ENCODE measurements around the gene MOSMO.

MOSMO gene

DNA sequence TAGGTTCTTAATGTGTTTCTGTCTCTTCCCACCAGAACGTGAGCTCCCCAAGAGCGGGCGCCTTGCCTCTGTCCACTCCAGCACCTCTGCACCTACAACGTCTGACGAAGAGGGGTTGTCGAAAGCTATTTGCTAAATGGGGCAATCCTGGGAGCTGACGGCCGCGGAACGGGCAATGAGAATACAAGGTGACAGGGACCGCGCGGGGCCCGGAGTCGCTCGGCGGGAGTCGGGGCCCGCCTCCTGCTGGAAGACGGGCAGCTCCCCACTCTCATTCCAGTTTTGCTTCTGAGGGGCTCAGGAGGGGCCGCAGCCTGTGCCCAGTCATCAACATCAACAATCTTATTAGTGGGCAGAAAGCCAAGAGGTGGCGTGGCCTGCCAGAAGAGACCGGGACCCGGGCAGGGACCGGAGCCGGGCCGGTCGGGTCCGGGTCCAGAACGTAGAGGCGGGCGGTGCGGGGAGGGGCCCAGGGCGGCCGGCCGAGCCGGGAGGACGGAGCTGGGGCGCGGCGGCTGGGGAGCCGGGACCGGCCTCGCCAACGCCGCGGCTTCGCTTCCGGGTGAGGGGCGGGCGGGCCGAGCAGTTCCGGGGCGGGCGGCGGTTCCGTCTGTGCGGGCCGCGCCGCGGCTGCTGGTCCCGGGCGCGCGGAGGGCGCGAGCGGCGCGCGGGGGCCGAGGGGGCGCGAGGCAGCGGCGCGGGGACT is at the start of gene MOSMO:
Gene MOSMO (plus strand): TSS at position 603 of the 706 bp plus-strand sequence. CDS start 191 bp downstream, outside the sequence.
- in situ Hi-C loops (cut with MboI; ENCODE audit: low pct_unique_long_range_greater_than_20kb, low sequenced_read_pairs) = no loop called here
- DNase-seq = peak; percentile 63

DNA sequence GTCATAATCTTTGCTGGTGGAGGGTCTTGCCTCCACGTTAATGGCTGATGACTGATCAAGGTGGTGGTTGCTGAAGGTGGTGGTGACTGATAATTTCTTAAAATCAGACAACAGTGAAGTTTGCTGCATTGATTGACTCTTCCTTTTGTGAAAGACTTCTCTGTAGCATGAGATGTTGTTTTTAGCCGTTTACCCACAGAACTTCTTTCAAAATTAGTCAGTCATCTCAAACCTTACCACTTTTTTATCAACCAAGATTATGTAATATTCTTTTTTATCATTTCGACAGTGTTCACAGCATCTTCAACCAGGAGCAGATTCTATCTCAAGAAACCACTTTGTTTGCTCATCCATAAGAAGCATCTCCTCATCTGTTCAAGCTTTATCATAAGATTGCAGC is 48.9 kb upstream of the MOSMO start:
- no peak for DNase-seq
- in situ Hi-C loops (cut with MboI; ENCODE audit: low pct_unique_long_range_greater_than_20kb, low sequenced_read_pairs) = no loop called here

DNA sequence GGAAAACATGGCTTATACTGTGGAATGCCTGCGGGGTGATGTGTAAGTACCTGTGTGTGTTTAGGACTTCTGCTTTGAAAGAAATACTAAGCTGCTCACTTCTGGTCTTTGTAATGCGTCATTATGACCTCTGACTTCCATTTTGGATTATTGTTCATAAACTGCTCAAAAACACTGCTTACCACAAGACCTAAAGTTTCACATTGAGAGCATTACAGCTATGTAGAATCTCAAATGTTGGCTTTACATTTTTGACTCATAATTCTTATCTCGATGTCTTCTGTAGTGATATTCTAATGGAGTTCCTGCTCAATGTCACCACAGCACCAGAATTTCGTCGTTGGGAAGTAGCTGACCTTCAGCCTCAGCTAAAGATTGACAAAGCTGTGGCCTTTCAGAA is 45.4 kb upstream of the MOSMO start:
- no peak for DNase-seq
- in situ Hi-C loops (cut with MboI; ENCODE audit: low pct_unique_long_range_greater_than_20kb, low sequenced_read_pairs) = no loop called here

DNA sequence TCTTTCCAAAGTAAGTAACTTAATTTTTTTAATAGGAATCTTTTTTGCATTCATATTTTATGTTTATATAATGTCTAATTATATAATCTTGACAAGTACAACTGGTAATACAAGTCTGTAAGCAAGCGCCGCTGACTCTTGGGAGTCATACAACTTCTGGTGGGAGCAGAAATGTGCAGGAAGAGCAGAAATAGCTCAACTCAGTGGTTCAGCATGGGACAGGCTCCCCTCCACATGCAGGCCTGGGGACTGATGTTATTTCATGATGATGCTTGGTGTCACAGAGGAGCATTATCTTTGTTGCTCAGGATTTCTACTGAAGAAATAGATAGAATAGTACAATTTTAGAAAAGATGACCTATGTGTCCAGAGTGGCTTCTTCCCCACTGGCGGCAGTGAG is 44.0 kb upstream of the MOSMO start:
- DNase-seq = no peak
- in situ Hi-C loops (cut with MboI; ENCODE audit: low pct_unique_long_range_greater_than_20kb, low sequenced_read_pairs) = no loop called here

DNA sequence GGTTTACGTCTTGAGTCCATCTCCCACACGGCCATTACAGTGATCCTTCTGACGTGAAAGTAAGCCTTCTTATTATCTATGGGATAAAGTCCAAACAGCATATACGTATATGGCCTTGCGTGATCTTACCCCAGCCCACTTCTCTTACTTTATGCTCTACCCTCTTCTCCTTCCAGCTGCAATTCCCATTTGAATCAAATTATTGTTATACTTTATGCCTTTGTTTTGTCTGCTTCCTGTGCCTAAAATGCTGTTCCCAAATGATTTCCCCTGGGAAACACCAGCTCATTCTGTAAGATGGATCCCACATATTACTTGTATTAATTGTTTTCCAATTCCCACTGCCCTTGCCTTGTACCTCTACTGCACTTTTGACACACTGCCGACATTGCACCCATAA is 43.6 kb upstream of the MOSMO start:
- no peak for DNase-seq
- in situ Hi-C loops (cut with MboI; ENCODE audit: low pct_unique_long_range_greater_than_20kb, low sequenced_read_pairs) = no loop called here

DNA sequence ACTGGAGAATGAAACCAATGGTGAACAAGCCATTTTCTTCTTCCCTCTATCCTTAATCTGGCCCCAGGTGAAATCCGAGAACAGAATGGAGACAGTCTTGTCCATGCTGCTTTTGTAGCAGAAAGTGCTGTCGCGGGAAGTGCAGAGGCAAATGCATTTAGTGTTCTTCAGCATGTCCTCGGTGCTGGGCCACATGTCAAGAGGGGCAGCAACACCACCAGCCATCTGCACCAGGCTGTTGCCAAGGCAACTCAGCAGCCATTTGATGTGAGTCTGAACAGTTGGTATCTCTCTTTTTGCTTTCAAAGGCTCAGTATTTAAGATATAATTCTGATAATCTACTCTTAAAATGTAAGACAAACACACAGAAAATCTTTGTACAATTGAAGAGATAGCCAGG is 36.1 kb upstream of the MOSMO start:
- DNase-seq = no peak
- in situ Hi-C loops (cut with MboI; ENCODE audit: low pct_unique_long_range_greater_than_20kb, low sequenced_read_pairs) = no loop called here

DNA sequence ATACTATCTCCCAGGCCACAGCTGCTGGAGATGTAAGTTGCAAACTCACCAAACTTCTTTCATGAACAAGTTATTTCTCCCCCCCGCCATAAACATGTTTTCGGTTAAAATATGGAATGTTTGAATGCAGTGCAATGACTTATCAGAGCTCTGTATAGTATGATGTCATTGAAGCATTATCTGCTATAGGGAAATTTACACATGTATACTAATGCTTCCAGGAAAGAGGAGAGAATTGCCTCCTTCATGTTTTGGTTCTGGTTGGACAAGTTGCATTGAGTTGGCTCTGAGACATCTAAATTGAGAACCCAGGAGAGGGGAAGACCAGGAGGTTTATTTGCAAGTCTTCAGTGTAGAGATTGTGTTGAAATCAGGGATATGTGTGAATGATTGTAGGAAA is 34.0 kb upstream of the MOSMO start:
- no peak for DNase-seq
- in situ Hi-C loops (cut with MboI; ENCODE audit: low pct_unique_long_range_greater_than_20kb, low sequenced_read_pairs) = no loop called here

DNA sequence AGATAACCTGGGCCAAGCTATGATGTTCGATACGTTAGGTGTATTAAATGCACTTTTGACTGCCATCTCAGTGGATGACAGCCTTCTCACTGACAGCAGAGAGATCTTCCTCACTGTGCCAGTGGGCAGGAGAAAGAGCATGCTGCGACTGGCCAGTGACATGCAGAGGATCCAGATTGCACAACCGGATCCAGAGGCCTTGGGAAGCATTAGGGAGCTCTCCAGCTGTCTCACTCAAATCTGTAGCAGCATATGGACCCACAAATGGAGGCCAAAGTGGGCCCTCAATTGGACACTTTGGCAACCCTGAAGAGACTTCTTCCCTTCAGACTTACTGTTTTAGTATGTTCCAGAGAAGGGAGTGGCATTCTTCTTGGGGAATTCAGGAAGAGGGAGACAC is 27.9 kb upstream of the MOSMO start:
- no peak for DNase-seq
- in situ Hi-C loops (cut with MboI; ENCODE audit: low pct_unique_long_range_greater_than_20kb, low sequenced_read_pairs) = loop anchor here (25.0 kb wide), 1 partner anchor 207 kb away; no protein-coding TSS in a partner anchor

DNA sequence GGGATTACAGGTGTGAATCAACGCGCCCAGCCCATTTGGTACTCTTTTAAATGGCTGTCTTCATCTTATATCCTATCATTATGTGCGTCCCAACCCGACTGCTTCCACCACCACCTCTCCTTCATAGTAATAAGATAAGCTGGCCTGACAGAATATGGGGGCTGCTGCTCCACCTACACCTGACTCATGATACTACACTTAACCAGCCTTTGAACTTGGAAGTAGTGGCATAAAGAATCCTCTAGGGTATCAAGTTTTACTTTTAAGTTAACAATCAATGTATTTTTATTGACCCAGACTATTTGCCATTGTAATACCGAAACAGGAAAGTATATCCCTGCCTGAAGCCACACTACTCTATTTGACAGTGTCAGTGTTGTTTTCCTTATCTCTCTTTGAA is 25.8 kb upstream of the MOSMO start:
- in situ Hi-C loops (cut with MboI; ENCODE audit: low pct_unique_long_range_greater_than_20kb, low sequenced_read_pairs) = loop anchor here (25.0 kb wide), 1 partner anchor 205 kb away; no protein-coding TSS in a partner anchor

DNA sequence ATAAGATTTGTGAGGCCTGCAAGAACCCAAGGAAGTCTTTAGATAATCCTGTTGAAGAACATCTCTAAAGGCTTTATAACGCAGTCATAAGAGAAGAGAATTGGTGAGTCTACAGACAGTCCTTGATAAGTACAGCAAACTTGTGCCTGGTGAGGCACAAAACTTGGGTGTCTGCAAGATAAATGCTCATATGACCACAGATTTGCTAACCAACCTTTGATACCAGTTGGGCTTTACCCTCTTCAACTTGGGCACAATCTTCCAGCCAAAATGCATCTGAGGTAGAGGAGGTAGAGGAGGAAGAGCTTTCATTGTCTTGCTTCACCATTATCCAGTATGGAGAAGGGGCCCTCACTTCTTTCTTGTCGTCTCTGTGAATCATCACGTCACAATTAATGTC is 23.8 kb upstream of the MOSMO start:
- in situ Hi-C loops (cut with MboI; ENCODE audit: low pct_unique_long_range_greater_than_20kb, low sequenced_read_pairs) = loop anchor here (25.0 kb wide), 1 partner anchor 203 kb away; no protein-coding TSS in a partner anchor
- no peak for DNase-seq

More for the DNA sequence above, 25.8 kb upstream of the MOSMO start:
- DNase-seq = no peak

DNA sequence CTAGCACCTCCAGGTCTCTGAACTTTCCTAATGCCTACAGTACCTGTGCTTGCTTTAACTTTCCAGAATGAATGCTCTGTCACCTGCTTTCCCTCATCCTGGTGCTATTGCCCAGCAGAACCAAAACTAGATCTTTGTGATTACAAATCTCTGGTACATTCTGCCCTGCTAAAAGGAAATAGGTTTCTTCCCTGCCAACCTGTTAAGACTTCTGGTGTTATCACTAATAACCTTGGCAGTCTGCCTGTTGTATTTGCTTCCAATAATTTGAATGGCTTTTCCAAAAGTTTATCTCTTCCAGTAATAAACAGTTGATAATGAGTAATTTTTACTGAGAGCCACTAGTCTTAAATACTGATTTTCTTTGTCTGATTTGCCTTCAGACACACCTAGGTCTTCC is 22.4 kb upstream of the MOSMO start:
- in situ Hi-C loops (cut with MboI; ENCODE audit: low pct_unique_long_range_greater_than_20kb, low sequenced_read_pairs) = loop anchor here (25.0 kb wide), 1 partner anchor 202 kb away; no protein-coding TSS in a partner anchor
- no peak for DNase-seq

DNA sequence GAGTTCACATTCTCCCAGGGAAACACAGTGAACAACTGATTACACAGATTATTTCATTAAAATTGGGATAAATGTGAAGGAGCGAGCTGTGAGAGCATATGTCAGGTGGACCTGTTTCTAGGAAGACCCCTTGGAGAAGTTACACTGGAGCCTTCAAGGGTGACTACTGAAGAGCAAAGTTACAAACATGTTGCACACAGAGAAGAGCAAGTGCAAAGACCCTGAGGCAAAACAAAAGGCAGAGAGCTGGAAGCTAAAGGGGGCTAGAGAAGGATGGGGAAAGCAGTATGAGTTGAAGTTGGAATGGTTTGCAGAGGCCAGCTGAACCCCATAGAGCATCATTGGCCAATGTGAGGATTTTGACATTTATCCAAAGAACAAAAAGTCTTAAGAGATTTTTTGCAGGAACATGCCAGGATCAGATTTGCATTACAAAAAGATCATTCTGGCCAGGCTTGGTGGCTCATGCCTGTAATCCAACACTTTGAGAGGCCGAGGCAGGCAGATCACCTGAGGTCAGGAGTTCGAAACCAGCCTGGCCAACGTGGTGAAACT is 21.1 kb upstream of the MOSMO start:
- in situ Hi-C loops (cut with MboI; ENCODE audit: low pct_unique_long_range_greater_than_20kb, low sequenced_read_pairs) = loop anchor here (25.0 kb wide), 1 partner anchor 201 kb away; no protein-coding TSS in a partner anchor
- no peak for DNase-seq

DNA sequence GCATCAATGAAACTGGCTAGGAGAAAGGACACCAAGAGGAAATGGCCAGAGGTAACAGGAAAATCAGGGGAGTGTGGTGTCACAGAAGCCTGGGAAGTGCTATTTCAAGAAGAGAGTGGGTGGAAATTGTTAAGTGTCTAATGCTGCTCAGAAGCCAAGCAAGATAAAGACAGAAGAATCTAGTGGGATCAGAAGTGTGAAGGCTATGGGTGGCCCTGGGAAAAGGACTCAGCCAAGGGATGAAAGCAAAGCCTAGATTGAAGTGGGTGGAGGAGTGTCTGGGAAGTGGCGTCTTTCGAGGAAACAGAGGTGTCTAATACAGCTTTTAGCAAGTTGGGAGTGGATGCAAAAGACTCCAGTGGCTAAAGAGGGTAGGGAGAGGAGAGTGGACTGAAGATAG is 20.4 kb upstream of the MOSMO start:
- DNase-seq = no peak
- in situ Hi-C loops (cut with MboI; ENCODE audit: low pct_unique_long_range_greater_than_20kb, low sequenced_read_pairs) = loop anchor here (25.0 kb wide), 1 partner anchor 200 kb away; no protein-coding TSS in a partner anchor

DNA sequence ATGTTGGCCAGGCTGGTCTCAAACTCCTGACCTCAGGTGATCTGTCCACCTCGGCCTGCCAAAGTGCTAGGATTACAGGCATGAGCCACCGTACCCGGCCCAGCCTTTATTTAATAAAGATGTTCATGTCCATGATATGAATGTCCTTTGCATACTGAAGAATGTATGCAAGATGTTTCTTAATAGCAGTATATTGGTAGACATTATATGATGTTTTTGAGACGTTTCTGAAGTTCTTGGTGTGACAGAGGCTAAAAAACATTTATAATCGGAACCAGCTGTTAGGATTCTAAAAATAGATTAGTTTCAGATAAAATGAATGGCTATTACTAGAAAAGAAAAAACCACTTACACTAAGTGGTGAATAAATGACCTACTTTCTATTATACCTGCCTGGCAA is 18.8 kb upstream of the MOSMO start:
- in situ Hi-C loops (cut with MboI; ENCODE audit: low pct_unique_long_range_greater_than_20kb, low sequenced_read_pairs) = loop anchor here (25.0 kb wide), 1 partner anchor 198 kb away; no protein-coding TSS in a partner anchor
- no peak for DNase-seq

DNA sequence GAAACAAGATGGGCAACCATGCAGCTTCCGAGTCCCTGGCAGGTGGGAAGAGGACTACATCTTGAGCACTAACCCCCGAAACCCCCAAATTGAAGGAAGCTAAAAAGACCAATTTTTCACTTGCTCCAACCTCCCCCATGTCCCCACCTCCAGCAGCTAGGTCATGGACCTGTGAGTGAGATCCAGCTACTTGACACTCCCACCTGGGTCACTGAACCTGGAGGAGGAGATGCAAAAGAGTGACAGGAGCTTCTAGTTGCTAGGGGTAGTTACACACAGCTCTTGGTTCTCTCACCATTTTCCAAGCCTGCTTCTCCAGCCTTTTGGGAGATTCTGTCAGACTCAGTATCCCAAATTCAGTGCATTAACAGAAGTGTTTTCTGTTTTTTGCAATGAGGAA is 18.2 kb upstream of the MOSMO start:
- in situ Hi-C loops (cut with MboI; ENCODE audit: low pct_unique_long_range_greater_than_20kb, low sequenced_read_pairs) = loop anchor here (25.0 kb wide), 1 partner anchor 198 kb away; no protein-coding TSS in a partner anchor
- no peak for DNase-seq

DNA sequence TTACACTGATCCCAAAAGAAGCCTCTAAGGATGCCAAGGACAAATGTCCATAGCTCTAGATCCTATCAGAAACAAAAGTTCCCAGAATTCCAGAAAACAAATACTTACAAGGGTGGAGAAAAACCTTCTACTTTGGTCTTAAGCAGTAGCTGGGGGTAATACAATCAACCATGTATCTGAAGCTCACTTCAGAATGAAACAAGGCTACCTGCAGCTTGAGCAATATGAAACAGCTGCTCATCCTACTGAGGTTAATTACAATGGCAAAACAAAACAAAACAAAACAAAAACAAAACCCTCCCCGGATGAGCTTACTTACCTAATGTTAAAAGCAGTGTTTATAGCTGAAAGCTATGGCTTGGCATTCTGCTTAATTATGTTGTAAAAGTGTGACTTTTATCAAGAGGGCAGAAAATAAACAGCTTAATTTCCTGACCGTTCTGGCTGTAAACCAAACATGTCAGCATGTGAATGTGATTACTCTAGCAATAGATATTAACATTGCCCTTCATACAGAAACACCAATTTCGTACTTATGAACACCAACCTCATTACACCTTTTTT is 17.4 kb upstream of the MOSMO start:
- no peak for DNase-seq
- in situ Hi-C loops (cut with MboI; ENCODE audit: low pct_unique_long_range_greater_than_20kb, low sequenced_read_pairs) = loop anchor here (25.0 kb wide), 1 partner anchor 197 kb away; no protein-coding TSS in a partner anchor

DNA sequence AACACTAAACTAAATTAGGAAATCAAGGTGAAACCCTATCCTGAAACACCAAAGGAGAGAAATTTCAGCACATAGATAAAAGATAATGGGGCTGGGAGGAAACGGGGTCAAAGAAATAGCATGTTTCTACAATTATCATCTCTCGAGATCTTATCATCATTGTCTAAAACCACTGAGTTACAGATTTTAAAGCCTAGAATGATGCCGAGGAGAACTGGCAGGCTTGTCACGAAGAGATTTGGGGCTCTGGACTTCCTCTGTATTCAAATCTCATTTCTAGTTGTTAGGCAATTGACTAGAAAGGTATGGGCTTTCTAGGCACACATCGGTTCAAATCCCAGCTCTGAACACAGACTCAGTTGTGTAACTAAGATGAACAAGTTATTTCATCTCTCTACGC is 16.3 kb upstream of the MOSMO start:
- in situ Hi-C loops (cut with MboI; ENCODE audit: low pct_unique_long_range_greater_than_20kb, low sequenced_read_pairs) = loop anchor here (25.0 kb wide), 1 partner anchor 196 kb away; no protein-coding TSS in a partner anchor
- peak; percentile 30 for DNase-seq

DNA sequence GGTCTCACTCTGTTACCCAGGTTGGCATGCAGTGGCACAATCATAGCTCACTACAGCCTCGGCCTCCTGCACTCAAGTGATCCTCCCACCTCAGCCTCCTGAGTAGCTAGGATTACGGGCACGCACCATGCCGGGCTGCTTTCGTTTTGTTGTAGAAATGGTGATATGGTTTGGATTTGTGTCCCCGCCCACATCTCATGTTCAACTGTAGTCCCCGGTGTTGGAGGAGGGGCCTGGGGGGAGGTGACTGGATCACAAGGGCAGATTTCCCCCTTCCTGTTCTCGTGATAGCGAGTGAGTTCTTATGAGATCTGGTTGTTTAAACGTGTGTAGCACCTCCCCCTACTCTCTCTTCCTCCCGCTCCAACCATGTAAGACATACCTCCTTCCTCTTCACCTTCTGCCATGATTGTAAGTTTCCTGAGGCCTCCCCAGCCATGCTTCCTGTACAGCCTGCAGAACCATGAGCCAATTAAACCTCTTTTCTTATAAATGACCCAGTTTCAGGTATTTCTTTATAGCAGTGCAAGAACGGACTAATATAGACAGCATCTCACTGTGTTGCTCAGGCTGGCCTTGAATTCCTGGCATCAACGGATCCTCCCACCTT is 12.9 kb upstream of the MOSMO start:
- peak; percentile 25 for DNase-seq
- in situ Hi-C loops (cut with MboI; ENCODE audit: low pct_unique_long_range_greater_than_20kb, low sequenced_read_pairs) = loop anchor here (25.0 kb wide), 1 partner anchor 192 kb away; no protein-coding TSS in a partner anchor

DNA sequence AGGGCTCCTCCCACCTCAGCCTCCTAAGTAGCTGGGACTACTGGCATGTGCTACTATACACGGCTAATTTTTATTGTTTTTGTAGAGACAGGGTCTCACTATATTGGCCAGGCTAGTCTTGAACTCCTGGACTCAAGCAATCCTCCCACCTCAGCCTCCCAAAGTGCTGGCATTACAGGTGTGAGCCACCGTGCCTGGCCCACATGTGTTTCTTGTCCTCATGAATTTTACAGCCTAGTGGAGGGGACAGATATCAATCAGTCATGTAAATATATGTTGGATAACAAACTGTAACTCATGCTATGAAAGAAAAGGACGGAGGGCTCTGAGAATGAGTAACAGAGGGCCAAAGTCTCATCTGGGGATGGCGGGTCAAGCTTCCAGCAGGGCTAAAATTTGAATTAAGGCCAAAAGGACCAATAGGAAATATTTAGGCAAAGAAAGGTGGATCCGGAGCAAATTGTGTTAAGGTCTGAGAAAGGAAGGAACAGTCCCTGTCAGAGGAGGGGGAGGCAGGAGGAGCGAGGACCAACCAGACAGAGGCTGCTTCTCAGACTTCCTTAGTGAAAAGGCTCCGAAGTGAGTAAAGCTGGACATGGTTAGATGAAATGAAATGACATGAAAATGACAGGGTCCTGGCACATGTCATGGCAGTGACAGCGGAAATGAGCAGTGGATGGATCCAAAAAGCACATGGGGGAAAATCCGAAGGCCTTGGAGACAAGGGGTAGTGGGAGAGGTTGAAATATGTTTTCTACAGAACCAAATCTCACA is 10.8 kb upstream of the MOSMO start:
- in situ Hi-C loops (cut with MboI; ENCODE audit: low pct_unique_long_range_greater_than_20kb, low sequenced_read_pairs) = loop anchor here (25.0 kb wide), 1 partner anchor 190 kb away; no protein-coding TSS in a partner anchor
- DNase-seq = no peak

All from KBM-7 (cell line).